GM18508 (cell line): Measurements from ENCODE around the gene APOA4.

Experiments used
- ATAC-seq: cut with Tn5 transposase; IDR thresholded peaks from one replicate; pipeline ENCODE4 v1.9.1; 2021; ENCODE audit warnings: moderate number of reproducible peaks; ENCODE audit not compliant: insufficient read depth, unreplicated experiment

Gene APOA4

DNA sequence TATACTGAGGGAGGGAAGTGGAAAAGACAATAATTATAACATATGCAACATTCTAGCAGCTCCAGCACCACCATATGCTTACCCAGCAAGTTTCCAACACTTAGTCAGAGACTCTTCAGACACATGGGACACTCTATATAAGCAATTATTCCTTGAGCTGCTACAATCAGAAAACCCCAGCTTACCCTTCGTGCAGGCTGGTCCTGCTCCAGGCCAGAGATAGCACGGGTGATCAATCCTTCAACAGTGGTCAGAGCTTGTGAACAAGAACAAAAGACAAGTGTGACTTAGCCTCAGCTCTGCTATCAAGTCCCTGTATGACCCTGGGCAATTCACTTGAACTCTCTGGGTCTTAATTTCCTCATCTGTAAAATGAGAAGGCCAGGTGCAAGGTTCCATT lies 36.8 kb downstream of the APOA4 start:
- ATAC-seq: no peak

- no peak for ATAC-seq
These were observed 40.4 kb downstream of the APOA4 start for GRCh38 chr11:116782728-116783127.

DNA sequence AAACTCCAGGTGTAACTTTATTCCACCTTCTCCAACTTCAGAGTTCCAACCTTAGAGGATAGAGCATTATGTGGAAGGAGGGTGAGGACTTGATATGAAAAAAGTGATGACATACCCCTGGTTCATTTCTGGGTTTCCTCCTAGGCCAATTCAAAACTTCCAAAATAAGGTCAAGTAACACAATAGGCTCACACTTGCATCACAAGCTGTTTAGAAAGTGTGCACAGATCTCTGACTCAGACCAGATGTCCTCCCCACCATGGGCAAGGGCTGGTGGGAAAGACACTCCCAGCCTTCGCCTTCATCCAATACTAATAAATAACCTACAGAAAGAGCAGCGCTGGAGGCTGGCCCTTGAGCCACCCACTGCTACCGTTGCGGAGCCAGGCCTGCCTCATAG lies 44.5 kb downstream of the APOA4 start:
- ATAC-seq: no peak

DNA sequence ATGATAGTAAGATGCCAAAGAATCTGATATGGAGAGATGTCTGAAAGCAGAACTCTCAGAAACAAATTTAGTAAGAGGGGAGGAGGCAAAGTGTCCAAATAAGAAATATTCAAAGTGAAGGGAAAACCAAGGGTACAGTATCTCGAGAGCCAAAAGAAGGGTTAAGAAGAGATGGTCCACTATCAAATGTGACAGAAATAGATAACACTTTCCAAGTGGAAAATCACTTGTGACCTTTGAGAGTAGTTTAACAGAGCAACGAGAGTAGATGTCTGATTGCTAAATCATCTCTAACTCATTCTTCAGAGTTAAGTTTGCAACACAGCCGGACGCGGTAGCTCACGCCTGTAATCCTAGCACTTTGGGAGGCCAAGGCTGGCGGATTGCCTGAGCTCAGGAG lies 46.0 kb downstream of the APOA4 start:
- ATAC-seq: no peak

DNA sequence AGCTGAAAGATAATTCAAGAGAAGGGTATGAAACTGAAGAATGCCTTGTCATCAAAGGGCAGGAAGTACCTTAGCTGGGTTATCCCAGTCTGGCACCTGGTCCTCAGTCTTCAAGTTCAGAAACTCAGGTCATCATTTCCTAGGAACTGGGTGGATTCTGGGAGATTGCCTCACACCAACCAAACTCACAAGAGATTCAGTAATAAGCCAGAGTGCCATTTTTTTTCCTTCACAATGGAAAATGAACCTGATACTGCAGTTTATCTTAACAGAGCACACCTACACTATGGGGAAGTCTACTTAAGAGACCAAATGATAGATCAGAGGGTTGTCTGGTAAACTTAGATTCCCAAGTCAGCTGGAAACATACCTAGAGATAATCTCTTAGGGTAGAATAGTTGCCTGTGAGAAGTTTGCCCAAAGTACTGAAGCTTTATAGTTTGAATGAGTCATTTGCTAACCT lies 46.6 kb downstream of the APOA4 start:
- ATAC-seq: no peak

DNA sequence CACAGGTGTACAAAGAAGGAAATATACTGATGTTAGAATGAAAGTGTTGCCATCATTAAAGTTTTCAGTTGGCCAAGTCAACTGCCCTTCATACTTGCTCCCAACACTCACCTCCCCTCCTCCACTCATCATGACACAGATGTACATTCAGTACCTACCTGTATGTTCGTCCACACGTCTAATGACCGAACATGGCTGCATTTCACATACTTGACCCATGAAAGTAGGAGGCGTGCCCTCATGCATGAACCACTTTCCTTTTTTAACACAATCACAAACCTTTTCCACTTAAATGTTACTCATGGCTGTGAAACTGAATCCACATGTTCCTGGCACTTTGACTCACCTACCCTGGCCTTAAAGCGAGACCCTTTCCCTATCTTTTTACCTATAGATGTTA lies 47.1 kb downstream of the APOA4 start:
- no peak for ATAC-seq

DNA sequence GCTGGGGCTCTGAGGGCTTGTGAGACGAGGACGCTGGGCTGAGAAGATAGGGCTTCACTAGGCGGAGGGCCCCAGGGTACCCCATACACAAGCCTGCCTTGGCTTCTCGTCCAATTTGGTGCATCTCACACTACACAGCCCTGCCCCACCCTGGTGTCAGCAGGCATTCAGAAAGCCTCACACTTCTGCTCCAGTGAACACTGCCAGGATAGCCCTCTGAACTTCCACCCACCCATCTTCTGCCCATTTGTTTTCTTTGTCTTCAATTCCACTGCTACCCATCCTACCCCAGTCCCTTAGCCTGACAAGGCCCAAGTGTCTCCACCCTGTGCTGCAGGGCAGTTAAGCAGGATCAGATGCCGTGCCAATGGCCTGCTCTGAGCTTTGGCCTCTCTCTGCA lies 48.4 kb downstream of the APOA4 start:
- no peak for ATAC-seq

DNA sequence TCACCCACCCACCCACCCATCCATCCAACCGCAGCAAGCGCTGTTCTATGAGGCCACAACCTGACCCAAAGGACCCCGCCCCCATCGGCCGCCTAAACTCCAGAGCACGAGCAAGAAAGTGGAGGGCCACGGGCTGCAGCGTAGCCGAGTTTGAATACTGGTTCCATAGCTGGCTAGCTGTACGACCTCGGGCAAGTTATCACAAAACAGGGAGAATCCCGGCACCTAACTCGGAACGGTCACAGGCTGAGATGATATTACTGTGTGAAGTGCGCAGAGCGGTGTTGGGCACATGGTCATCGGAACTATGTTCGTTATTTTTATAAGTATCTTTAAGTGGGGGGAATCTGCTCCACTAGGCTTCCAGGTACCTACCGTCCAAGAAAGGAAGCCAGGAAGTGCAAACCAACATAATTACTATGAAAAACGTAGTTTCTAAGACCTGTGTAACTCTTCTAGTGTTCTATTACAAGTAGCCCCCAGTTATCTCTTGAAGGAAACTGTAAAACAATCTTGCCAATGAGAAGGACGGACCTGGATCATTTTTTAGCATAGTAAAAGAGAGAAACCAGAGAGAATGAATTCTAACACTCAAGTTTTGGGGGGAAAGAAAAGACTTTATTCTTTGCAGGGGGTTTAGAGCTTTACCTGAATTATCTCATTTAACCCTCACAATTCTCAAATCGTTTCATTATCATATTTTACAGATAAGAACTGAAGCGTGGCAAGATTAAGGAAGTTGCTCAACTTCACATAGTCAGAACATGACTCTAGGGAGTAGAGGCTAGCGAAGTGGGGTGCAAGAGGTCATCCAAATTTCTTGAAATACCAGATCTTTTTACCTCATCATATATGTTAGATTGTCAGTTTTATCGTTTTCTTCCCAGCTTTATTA lies 49.7 kb downstream of the APOA4 start:
- peak; percentile 27 for ATAC-seq

DNA sequence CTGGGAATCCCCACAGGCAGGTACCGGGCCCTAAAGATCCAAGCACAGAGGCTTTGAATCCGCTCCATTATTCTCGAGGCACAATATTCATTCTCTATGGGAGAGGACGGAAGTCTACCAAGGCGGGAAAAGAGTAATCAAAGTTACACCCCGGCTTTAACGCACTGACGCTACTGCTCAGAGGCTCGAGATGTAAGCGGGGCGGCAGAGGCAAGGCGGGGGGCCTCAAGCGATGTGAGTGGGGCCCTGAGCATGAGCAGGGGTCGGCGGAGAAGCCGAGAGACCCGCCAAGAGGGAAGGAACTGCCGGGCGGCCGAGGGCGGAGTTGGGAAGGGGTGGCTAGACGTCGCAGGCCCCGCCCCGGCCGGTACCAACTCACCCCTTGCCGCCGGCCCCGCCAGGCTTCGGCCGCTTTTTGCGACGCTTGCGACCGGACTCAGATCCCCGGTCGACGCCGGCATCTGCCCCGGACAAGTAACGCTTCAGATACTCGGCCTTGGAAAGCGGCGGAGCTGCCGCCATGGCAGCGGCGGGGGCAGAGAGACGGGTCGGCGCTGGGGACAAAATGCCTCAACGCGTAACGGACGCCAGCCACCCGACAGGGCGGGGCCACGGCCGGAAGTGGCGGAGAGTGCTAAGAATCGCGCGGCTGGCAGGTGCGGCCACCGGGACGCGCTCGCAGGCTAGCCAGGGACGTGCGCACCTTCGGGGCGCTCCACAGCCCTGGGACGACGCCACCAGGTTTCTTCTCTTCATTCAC lies 50.5 kb downstream of the APOA4 start, which contains the start of gene BUD13:
Gene BUD13 (minus strand): TSS at position 545 of the 760 bp plus-strand sequence. CDS start 23 bp downstream, at position 522.
- peak; percentile 43 for ATAC-seq

DNA sequence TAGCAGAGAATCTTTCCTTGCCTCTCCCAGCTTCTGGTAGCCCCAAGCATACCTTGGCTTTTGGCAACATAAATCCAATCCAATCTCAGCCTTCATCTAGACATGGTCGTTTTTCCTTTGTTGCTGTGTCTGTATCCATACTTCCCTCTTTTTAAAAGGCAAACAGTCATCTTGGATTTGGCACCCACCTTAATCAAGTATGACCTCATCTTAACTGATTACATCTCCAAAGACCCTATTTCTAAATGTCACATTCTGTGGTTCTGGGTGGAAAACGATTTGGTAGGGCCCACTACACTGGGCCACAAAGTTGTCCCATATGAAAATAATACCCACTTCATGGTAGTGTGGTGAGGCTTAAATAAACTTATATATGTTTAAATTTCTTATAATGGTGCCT lies 51.2 kb downstream of the APOA4 start:
- no peak for ATAC-seq
